GM19397 (cell line): Measurements from ENCODE around the gene SIRT3.
"Not testable (repeated sequence)": the region's sequence is repeated elsewhere in the genome, so short reads cannot be mapped to it uniquely, and the experiment has no call there.

Experiments
- ATAC-seq: cut with Tn5 transposase; IDR thresholded peaks from one replicate; pipeline ENCODE4 v1.9.1; 2021; ENCODE audit warnings: mild to moderate bottlenecking, moderate library complexity; ENCODE audit not compliant: unreplicated experiment

The SIRT3 gene

DNA sequence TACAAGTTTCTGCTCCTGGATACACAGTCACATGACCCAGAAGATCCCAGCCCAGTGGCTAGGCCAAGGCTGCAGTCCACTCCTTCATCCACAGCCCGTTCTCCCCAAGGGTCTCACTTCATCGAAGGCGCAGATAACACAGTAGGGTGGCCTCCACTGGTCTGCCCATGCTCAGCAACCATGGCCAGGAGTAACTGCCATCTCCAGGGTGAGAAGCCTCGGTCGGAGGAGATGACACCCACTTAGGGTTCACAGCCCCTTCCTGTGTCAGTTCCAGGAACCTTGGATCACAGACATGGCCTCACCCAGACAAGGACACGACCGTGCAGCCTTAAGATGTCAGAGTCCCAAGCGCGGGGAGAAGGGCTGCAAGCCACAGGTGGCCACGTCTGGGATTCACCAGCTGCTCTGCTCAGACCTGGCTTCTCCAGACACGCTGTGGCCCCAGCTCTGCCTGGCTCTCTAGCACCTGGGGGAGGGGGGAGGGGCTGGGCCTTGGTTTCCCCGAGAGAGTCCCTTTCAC lies 31.5 kb downstream of the SIRT3 start:
- no peak for ATAC-seq

- ATAC-seq = no peak
These were observed 32.1 kb downstream of the SIRT3 start for GRCh38 chr11:203945-204586.

GRCh38 chr11:203056-203944 lies 32.8 kb downstream of the SIRT3 start:
- ATAC-seq = no peak

GRCh38 chr11:202490-202889 lies 33.7 kb downstream of the SIRT3 start:
- ATAC-seq = no peak

DNA sequence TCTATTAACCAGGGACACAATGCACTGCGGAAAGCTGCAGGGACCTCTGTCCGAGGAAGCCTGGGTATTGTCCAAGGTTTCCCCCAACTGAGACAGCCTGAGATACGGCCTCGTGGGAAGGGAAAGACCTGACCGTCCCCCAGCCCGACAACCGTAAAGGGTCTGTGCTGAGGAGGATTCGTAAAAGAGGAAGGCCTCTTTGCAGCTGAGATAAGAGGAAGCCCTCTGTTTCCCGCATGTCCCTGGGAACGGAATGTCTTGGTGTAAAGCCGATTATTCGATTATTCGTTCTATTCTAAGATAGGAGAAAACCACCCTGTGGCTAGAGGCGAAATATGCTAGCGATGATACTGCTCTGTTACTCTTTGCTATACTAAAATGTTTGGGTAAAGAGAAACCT lies 34.2 kb downstream of the SIRT3 start:
- ATAC-seq = no peak

DNA sequence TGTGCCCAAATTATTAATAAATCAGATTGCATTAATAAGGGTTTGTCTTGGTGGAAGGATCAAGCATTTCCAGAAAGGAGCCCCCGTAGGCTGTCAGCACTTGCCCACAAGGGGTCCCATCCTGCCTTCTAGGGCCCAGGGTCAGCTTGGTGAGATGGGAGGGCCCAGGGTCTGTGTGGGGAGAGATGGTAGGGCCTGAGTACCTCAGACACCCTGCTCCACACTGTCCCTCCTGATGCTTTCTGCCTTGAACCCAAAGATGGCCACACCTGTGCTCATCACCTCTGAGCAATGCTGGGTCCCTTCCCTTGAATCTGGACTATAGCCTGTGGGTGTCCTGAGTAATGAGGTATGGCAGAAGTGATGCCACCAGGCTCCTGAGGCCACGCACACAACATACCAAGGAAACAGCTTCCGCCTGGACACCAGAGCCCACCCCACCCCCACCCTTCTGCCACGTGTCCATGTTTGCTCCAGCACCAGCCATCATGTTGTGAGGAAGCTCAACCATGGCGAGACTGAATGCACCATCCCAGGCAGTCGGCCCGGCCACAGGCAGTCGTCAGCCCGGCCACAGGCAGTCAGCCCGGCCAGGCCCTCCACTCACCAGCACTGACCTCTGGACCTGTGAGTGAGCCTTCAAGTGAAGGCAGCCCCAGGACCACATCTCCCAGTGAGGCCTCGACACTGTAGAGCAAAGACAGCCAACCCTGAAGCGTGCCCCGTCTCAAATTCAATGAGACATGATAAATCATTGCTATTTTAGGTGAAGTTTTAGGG lies 35.7 kb downstream of the SIRT3 start:
- no peak for ATAC-seq

DNA sequence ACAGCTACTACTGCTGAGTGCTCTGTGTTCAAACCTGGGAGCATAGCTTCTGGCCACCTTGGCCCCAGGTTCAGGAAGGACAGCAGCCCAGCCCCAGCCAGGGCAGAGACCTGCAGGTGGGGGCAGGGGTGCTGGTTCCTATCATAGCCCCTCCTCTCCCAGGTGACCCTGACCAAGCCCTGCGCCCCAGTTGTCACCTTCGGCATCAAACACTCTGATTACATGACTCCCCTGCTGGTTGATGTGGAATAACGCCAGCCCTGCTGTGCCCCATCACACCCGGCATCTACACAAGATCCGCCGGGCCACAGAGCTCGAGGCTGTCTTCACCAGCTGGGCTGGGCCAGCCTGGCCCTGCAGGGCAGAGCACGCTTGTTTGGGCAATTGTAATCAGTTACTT lies 36.4 kb downstream of the SIRT3 start:
- ATAC-seq = no peak

DNA sequence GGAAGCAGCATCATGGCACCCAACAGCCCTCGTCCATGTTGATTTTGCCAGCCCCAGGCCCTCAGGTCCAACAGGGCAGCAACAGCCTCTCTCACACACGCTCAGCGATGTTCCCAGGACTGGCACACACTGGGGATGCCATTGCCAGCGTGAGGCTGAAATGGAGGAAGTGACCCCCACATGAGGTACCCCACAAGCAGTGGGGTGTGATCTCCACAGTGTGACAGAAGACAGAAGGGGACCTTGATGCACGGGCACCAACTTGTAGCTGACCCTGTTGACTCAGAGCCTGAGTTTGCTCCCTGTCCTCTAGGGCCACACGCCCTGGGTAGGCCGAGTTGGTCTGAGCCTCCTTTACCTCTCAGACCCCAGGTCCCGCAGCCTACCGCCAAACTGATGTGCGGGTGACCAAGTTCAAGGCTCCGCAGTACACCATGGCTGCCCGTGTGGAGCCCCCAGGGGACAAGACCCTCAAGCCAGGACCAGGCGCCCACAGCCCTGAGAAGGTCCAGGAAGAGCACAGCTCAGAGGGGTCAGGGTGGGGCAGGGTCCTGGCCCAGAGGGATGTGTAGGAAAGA lies 37.0 kb downstream of the SIRT3 start:
- no peak for ATAC-seq

DNA sequence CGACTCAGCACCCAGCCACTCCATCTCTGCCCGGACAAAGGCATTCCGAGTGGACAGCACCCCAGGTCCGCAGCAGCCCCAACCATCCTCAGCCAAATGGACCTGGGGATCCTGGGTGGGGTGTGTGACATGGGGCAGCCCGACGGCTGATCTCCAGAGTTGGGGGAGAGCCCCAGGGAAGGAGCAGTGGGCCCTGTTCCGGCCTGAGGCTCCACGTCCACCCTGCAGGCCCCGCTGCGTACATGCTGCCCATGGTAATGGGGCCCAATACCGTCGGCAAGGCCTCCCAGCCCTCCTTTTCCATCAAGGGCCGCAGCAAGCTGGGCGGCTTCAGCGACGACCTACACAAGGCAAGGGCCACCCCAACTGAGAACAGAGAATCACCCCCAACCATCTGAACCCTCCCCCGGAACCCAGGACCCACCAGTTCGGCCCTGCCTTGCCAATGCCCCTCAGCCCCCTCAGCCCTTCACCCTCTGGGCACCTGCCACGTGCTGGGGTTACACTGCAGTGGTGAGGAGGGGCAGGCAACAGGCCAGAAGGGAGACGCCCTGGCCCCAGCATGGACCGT lies 37.8 kb downstream of the SIRT3 start:
- ATAC-seq = no peak

- no peak for ATAC-seq
These were observed 38.4 kb downstream of the SIRT3 start for GRCh38 chr11:197741-198235.

DNA sequence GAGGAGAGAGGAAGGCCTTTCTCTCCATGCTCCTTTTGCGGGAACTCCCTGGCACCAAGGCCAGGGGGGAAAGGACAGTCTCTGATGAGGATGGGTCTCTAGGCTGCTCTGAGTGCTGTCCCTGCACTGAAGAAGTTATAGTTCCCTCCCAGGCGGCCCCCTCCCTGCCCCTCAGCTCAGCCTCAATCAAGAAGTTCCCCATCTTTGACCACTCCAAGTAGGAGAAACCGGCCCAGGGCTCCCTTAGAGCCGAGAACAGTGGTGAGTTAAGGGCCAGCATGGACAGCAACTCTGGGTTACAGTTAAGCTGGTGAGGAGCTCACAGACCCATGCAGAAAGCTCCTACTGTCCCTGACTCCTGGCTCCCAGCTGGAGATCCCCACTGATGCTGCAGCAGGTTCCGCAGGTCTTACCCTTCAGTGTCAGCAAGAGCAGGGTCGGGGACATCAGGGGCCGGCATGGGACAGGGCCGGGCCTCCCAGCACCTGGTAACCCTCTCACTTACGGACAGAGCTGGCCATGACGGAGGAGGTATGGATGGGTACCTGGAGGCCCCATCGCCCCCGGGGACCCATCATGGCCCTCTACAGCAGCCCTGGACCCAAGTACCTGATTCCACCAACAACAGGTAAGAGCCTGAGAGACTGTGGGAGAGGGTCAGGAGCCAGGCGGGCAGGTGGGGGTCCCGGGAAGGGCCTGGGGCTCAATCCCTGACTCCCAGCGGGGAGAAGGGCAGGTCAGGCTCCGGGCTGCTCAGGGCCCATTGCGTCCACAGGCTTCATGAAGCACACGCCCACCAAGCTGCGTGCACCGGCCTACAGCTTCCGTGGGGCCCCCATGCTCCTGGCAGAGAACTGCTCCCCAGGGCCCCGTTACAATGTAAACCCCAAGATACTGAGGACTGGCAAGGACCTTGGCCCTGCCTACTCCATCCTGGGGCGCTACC lies 39.1 kb downstream of the SIRT3 start:
- no peak for ATAC-seq

DNA sequence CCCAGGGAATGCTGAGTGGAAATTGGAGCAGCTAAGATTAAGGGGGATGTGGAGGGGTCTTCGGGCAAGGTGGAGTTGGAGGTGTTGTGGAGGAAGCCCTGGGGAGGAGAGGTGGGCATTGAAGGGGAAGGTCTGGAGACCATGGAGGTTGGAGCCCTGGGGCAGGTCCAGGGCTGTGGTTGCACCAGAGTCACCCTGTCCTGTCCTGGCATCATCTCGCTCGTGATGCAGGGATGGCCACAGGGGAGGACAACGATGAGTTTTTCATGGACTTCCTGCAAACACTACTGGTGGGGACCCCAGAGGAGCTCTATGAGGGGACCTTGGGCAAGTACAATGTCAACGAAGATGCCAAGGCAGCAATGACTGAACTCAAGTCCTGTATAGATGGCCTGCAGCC lies 42.7 kb downstream of the SIRT3 start:
- not testable (repeated sequence) for ATAC-seq

DNA sequence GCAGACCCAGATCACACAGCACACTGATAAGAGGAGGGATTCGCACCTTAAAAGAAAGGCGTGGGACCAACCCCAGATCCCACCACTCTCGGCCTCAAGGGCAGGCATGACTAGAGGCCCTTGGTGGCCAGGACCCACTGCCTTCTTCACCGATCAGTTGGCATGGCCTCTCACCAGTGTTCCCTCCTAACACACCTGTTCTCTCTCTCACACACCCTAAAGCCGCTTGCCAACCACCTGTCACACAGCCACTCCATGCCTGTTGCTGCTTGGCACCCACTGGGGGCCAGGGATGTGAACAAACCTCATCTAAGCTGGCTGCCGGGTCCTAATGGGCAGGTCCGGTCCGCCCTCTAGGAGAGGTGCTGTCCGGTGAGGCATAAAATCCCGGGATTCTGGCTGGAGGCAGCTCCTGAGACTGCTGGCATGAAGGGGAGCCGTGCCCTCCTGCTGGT lies 43.4 kb downstream of the SIRT3 start, which contains the start of gene SCGB1C1:
Gene SCGB1C1, plus strand, starts transcription at position 405 of the 455 bp plus-strand sequence. Its CDS starts 22 bp downstream, at position 427.
- not testable (repeated sequence) for ATAC-seq

DNA sequence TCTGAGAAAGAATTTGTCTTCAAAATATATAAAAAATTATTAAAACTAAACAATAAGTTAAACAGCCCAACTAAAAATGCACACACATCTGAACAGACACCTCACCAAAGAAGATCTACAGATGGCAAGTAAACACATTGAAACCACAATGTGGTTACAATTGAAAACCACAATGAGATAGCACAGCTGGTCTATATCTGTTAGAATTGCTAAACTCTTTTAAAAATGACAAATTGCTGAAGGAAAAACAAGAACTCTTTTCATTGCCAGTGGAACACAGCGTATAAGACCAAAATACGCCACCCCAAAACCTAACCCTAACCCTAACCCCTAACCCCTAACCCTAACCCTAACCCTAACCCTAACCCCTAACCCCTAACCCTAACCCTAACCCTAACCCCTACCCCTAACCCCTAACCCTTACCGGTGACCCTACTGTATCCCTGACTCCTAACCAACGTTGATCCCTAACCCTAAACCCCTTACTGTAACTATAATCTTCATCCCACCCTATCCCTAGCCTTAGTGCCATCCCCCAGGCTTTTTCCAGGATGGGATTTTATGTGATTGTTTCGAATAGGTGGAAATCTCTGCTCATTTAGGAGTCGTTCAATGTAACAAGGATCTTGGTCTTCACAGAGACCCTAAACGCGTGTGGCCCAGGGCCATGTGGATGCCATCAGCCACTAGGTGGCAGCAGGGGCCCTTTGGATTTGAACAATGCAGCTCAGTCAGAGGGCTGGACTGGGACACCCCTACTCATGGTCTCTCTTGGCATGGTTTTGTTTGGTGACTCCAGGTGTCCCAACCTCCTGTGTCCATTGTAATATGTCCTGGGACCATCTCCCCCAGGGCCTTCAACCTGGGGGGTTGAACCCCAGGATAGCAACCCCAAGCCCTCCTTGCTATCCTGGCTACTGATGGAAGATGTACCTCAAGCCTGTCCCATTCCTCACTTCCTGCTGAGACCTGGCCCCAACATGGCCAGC lies 44.4 kb downstream of the SIRT3 start:
- ATAC-seq = not testable (repeated sequence)

DNA sequence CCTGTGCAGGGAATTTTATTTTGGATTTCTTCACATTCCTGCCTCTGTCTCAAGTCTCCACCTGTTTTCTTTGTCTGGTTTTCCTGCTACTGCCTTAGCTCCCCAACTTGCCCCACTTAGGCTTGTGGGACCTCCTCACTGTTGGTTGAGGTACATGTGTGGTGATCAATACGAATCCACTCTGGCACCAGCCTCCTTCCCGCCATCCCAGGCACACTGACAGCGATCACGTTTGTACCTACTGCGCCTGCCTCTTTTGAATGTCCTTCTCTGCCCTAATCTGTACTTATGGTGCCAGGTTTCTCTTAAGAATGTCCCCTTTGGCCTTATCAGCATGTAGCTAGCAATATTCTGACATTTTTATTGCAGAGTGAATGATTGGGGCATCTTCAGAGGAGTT lies 45.6 kb downstream of the SIRT3 start:
- not testable (repeated sequence) for ATAC-seq

DNA sequence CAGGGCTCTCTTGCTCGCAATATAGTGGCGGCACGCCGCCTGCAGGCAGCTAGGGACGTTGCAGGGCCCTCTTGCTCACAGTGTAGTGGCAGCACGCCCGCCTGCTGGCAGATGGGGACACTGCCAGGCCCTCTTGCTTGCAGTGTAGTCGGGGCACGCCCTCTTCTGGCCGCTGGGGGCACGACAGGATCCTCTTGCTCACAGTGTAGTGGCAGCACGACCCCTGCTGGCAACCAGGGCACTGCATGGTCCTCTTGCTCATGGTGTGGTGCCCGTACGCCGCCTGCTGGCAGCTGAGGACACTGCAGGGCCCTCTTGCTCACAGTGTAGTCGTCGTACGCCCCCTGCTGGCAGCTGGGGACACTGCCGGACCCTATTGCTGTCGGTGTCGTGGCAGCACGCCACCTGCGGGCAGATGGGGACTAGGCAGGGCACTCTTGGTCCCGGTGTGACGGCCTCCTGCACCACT lies 46.3 kb downstream of the SIRT3 start:
- ATAC-seq = peak; percentile 76

DNA sequence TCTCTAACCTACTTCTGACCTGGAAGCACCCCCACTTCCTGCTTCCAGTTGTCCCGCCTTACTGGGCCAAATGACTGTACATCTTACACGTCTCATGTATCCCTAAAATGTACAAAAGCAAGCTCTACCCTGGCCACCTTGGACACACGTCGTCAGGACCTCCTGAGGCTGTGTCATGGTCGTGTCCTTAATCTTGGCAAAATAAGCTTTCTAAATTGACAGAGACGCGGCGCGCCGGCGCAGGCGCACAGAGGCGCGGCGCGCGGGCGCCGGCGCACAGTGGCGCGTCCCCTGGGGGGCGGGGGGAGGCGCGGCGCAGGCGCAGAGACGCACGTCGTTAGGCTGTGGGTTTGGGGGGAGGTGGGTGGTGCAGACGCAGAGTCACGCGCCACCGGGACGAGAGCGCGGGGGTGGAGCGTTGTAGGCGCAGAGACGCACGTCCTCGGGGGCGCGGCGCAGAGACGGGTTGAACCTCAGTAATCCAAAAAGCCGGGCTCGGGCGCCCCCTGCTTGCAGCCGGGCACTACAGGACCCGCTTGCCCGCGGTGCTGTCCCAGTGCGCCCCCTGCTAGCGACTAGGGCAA lies 46.9 kb downstream of the SIRT3 start:
- not testable (repeated sequence) for ATAC-seq
